ENCODE measurements around the gene FGF18.

The FGF18 gene

GRCh38 chr5:171475596-171475995 lies 56.1 kb downstream of the FGF18 start (continued):
- TF ChIP-seq ZSCAN5A (tag by site-specific recombination; IDR thresholded peaks at IDR 0.05), result no peak
- no peak for TF ChIP-seq ZFP69B (tag by site-specific recombination; IDR thresholded peaks at IDR 0.05)
- no peak for TF ChIP-seq ZBTB17 (tag by site-specific recombination; IDR thresholded peaks at IDR 0.05)
- TF ChIP-seq HOXC10 (CRISPR knock-in tag; IDR thresholded peaks at IDR 0.05), result no peak
- no peak for TF ChIP-seq ZNF26 (tag by site-specific recombination; IDR thresholded peaks at IDR 0.05)

- no peak for TF ChIP-seq ZNF76 (tag by site-specific recombination; IDR thresholded peaks at IDR 0.05; ENCODE audit: borderline replicate concordance, low read depth)
- TF ChIP-seq PATZ1 (tag by site-specific recombination; IDR thresholded peaks at IDR 0.05), result no peak
- TF ChIP-seq HIC1 (tag by site-specific recombination; IDR thresholded peaks at IDR 0.05), result no peak
- no peak for TF ChIP-seq TSHZ1 (tag by site-specific recombination; IDR thresholded peaks at IDR 0.05; ENCODE audit: borderline replicate concordance)
- no peak for TF ChIP-seq GLI4 (tag by site-specific recombination; IDR thresholded peaks at IDR 0.05)
- no peak for TF ChIP-seq ZNF513 (tag by site-specific recombination; IDR thresholded peaks at IDR 0.05)
- TF ChIP-seq ZFHX2 (tag by site-specific recombination; conservative IDR thresholded peaks at IDR 0.05), result no peak
- no peak for TF ChIP-seq SP3 (tag by site-specific recombination; IDR thresholded peaks at IDR 0.05)
- TF ChIP-seq GLIS2 (tag by site-specific recombination; IDR thresholded peaks at IDR 0.05), result no peak
- no peak for TF ChIP-seq ZNF791 (tag by site-specific recombination; IDR thresholded peaks at IDR 0.05)
- no peak for TF ChIP-seq ZBTB20 (tag by site-specific recombination; IDR thresholded peaks at IDR 0.05)
- TF ChIP-seq ZSCAN16 (tag by site-specific recombination; IDR thresholded peaks at IDR 0.05), result no peak
- TF ChIP-seq ZNF830 (tag by site-specific recombination; IDR thresholded peaks at IDR 0.05; ENCODE audit: low read depth), result no peak
- TF ChIP-seq ZNF280D (tag by site-specific recombination; IDR thresholded peaks at IDR 0.05), result no peak
- no peak for TF ChIP-seq ZNF544 (tag by site-specific recombination; IDR thresholded peaks at IDR 0.05)
- TF ChIP-seq ZNF335 (tag by site-specific recombination; conservative IDR thresholded peaks at IDR 0.05), result no peak
- no peaks in the 10 kb centered on the region for H3K36me3 ChIP-seq (ENCODE audit: control insufficient read depth in 2 of 2, insufficient read depth in 1 of 2, low read length in 2 of 2)
- no peaks in the 10 kb centered on the region for H3K9me3 ChIP-seq (ENCODE audit: control insufficient read depth, insufficient read depth, low read depth, low read length)
- POLR2A ChIA-PET, result no interaction called here
- CTCF ChIA-PET, result interaction anchor here (1.4 kb wide), 1 partner anchor 16 kb away, joined by 4 read pairs; no protein-coding TSS in a partner anchor
- H3K4me1 ChIP-seq (ENCODE audit: control insufficient read depth, insufficient read depth, low read length), result peaks cover 7% of the 10 kb centered on the region; the same call in 1 of the 2 replicates
- no peak overlapping the region for H3K27ac ChIP-seq (ENCODE audit: extremely low read depth, low read depth, low read length)
- H3K4me3 ChIP-seq (ENCODE audit: low read depth, low read length), result no peak overlapping the region
Observed at GRCh38 chr5:171476701-171477100, 57.3 kb downstream of the FGF18 start.
